Posterior cingulate gyrus (tissue), 11 donors: ENCODE measurements around the gene COL25A1.
"Not testable (repeated sequence)": the region's sequence is repeated elsewhere in the genome, so short reads cannot be mapped to it uniquely, and the experiment has no call there.

Experiments used
- DNase-seq, 10 donors: peaks; one replicate each; pipeline versions ENCODE4 v3.0.0 to v3.0.0-alpha.2; 2020 to 2021; ENCODE audit warnings: mixed read lengths in 3 of 10
- intact Hi-C: fragments of 100-400 bp; cut with DNase I; formaldehyde crosslinking; loops from one replicate; pipeline ENCODE4 v1.15.1; 2023

Gene COL25A1

GRCh38 chr4:108888769-108889168 is 413.7 kb downstream of the COL25A1 start:
- intact Hi-C loops, result no loop called here
- no peak for DNase-seq

- intact Hi-C loops, result no loop called here
- DNase-seq, result no peak
Observed at GRCh38 chr4:108887034-108887433, 415.4 kb downstream of the COL25A1 start.

GRCh38 chr4:108885211-108885610 is 417.2 kb downstream of the COL25A1 start:
- intact Hi-C loops, result no loop called here
- no peak for DNase-seq

- no peak for DNase-seq
- intact Hi-C loops, result no loop called here
Observed at GRCh38 chr4:108884596-108884995, 417.9 kb downstream of the COL25A1 start.

GRCh38 chr4:108881986-108882385 is 420.5 kb downstream of the COL25A1 start:
- no peak for DNase-seq
- intact Hi-C loops, result no loop called here

GRCh38 chr4:108881190-108881589 is 421.3 kb downstream of the COL25A1 start:
- no peak for DNase-seq
- intact Hi-C loops, result no loop called here

- intact Hi-C loops, result no loop called here
- DNase-seq, result no peak
Observed at GRCh38 chr4:108878806-108879205, 423.7 kb downstream of the COL25A1 start.

GRCh38 chr4:108877821-108878220 is 424.6 kb downstream of the COL25A1 start:
- DNase-seq, result no peak
- intact Hi-C loops, result no loop called here

- DNase-seq, result no peak
- intact Hi-C loops, result no loop called here
Observed at GRCh38 chr4:108874806-108875205, 427.7 kb downstream of the COL25A1 start.

- DNase-seq, result peak in 1 of 10 donors; percentile 52
- intact Hi-C loops, result not testable (repeated sequence)
Observed at GRCh38 chr4:108869970-108870369, 432.5 kb downstream of the COL25A1 start.

GRCh38 chr4:108868606-108869227 is 433.7 kb downstream of the COL25A1 start:
- DNase-seq, result no peak
- intact Hi-C loops, result no loop called here

- no peak for DNase-seq
- intact Hi-C loops, result no loop called here
Observed at GRCh38 chr4:108867476-108867875, 435.0 kb downstream of the COL25A1 start.

GRCh38 chr4:108861334-108861733 is 441.1 kb downstream of the COL25A1 start:
- intact Hi-C loops, result no loop called here
- no peak for DNase-seq

- DNase-seq, result no peak
- intact Hi-C loops, result no loop called here
Observed at GRCh38 chr4:108854786-108855185, 447.7 kb downstream of the COL25A1 start.

GRCh38 chr4:108852691-108853090 is 449.8 kb downstream of the COL25A1 start:
- intact Hi-C loops, result no loop called here
- DNase-seq, result no peak

- DNase-seq, result no peak
- intact Hi-C loops, result no loop called here
Observed at GRCh38 chr4:108851366-108851765, 451.1 kb downstream of the COL25A1 start.

GRCh38 chr4:108850219-108850649 is 452.2 kb downstream of the COL25A1 start:
- intact Hi-C loops, result no loop called here
- no peak for DNase-seq

GRCh38 chr4:108849611-108850168 is 452.8 kb downstream of the COL25A1 start:
- intact Hi-C loops, result no loop called here

GRCh38 chr4:108846568-108846967 is 455.9 kb downstream of the COL25A1 start:
- intact Hi-C loops, result no loop called here

More at GRCh38 chr4:108849611-108850168, 452.8 kb downstream of the COL25A1 start:
- DNase-seq, result no peak

GRCh38 chr4:108840426-108840975 is 462.0 kb downstream of the COL25A1 start:
- DNase-seq, result no peak
- intact Hi-C loops, result no loop called here

More at GRCh38 chr4:108846568-108846967, 455.9 kb downstream of the COL25A1 start:
- no peak for DNase-seq

- no peak for DNase-seq
- intact Hi-C loops, result no loop called here
Observed at GRCh38 chr4:108839333-108839732, 463.1 kb downstream of the COL25A1 start.

- DNase-seq, result no peak
- intact Hi-C loops, result no loop called here
Observed at GRCh38 chr4:108838451-108838850, 464.0 kb downstream of the COL25A1 start.
